Measurements from ENCODE around the gene AFF1. TPM values are rescaled to one million over a fixed set of nuclear protein-coding genes. Genes with fewer than 3 reads are reported as not detected.

The AFF1 gene
- total and polyA plus RNA-seq, 2 experiments from 2014 or later: 9.4 to 13.8 TPM

DNA sequence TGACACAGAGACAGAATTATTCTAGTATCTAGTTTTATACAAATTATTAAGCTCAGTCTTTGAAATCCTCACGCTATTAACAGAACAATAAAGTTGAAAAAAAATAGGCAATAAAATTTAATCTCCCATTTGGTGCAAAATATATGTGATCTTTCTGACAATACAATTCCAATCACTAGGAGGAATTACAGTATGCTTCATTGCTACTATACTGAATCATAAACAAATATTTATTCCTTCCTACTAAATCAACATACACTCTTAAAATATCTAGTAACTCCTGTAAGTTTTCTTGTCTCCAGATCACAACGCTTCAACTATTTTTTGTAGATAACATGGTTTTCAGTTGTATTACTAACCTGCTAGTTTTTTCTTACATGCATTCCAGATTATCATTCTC lies 239.9 kb downstream of the AFF1 start:
- no peak for TF ChIP-seq EZH2 (IDR thresholded peaks at IDR 0.05; ENCODE audit: insufficient read depth, poor library complexity, severe bottlenecking)
- TF ChIP-seq EZH2phosphoT487 (IDR thresholded peaks at IDR 0.05; ENCODE audit: insufficient read depth, low read depth): no peak
- no peak overlapping the region for H2AFZ ChIP-seq
- no peaks in the 10 kb centered on the region for H3K4me1 ChIP-seq (ENCODE audit: insufficient read depth)
- H3K4me2 ChIP-seq (ENCODE audit: unreplicated experiment): no peak overlapping the region
- no peaks in the 10 kb centered on the region for H3K9me3 ChIP-seq (ENCODE audit: low read depth)
- no peak overlapping the region for H3K27ac ChIP-seq
- DNase-seq: no peak
- 98% methylated on average over 2 of the region's 2 CpGs for WGBS, 2 experiments (ENCODE audit: low coverage in 1 of 2, low lambda C conversion rate in 2 of 2, missing lambda C conversion rate in 2 of 2)
- H3K9me2 ChIP-seq (ENCODE audit: insufficient read depth): no peaks in the 10 kb centered on the region
- H3K27me3 ChIP-seq (replicated peaks; ENCODE audit: insufficient read depth): no peaks in the 10 kb centered on the region
- H4K20me1 ChIP-seq (ENCODE audit: insufficient read depth): no peaks in the 10 kb centered on the region
- H3K9ac ChIP-seq: no peak overlapping the region
- H3F3A ChIP-seq (ENCODE audit: insufficient read depth): no peaks in the 10 kb centered on the region
- in situ Hi-C loops (cut with MboI): no loop called here
- no peaks in the 10 kb centered on the region for H3K36me3 ChIP-seq (ENCODE audit: low read depth)
- no peak overlapping the region for H3K4me3 ChIP-seq
- no peaks in the 10 kb centered on the region for H3K79me2 ChIP-seq (ENCODE audit: insufficient read depth)

DNA sequence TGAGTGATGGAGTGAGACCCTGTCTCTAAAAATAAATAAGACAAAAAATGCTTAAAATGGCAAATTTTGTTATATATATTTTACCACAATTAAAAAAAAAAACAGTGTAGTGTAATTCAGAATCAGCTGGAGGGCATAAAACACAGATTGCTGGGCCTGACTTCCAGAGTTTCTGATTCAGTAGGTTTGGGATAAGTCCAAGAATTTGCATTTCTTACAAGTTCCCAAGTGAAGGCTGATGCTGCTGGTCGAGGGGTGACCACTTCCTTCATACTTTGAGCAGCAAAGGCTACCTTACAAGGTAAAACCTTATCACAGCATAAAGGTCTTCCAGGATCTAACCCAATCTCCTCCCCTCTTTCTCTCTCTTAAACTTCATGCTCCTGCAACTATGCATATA lies 244.9 kb downstream of the AFF1 start:
- no peaks in the 10 kb centered on the region for H3K36me3 ChIP-seq (ENCODE audit: low read depth)
- H3K9me3 ChIP-seq (ENCODE audit: low read depth): no peaks in the 10 kb centered on the region
- no peaks in the 10 kb centered on the region for H3K9me2 ChIP-seq (ENCODE audit: insufficient read depth)
- H3K4me1 ChIP-seq (ENCODE audit: insufficient read depth): peaks cover 11% of the 10 kb centered on the region; the same call in 1 of the 2 replicates
- H3F3A ChIP-seq (ENCODE audit: insufficient read depth): no peaks in the 10 kb centered on the region
- H3K79me2 ChIP-seq (ENCODE audit: insufficient read depth): no peaks in the 10 kb centered on the region
- H4K20me1 ChIP-seq (ENCODE audit: insufficient read depth): no peaks in the 10 kb centered on the region
- 14 to 41% methylated on average over 1 of the region's 1 CpG for WGBS, 2 experiments (ENCODE audit: low coverage in 1 of 2, low lambda C conversion rate in 2 of 2, missing lambda C conversion rate in 2 of 2)
- TF ChIP-seq EZH2 (IDR thresholded peaks at IDR 0.05; ENCODE audit: insufficient read depth, poor library complexity, severe bottlenecking) (no peak), EZH2phosphoT487 (IDR thresholded peaks at IDR 0.05; ENCODE audit: insufficient read depth, low read depth) (no peak)
- in situ Hi-C loops (cut with MboI): no loop called here
- H3K27ac ChIP-seq: no peak overlapping the region
- H3K4me2 ChIP-seq (ENCODE audit: unreplicated experiment): no peak overlapping the region
- H3K9ac ChIP-seq: no peak overlapping the region
- H3K4me3 ChIP-seq: no peak overlapping the region
- H3K27me3 ChIP-seq (replicated peaks; ENCODE audit: insufficient read depth): no peaks in the 10 kb centered on the region
- peak; percentile 64 for DNase-seq
- H2AFZ ChIP-seq: no peak overlapping the region

DNA sequence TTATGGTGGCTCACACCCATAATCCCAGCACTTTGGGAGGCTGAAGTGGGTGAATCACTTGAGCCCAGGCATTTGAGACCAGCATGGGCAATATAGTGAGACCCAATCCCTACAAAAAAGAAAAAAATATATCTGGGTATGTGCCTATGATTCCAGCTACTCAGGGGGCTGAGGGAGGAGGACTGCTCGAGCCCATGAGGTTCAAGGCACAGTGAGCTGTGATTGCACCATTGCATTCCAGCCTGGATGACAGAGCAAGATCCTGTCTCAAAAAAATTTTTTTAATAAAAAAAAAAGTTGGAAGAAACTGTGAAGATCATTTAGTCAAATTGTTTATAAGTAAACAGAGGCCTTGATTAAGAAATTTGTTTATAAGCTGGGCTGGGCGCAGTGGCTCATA lies 246.0 kb downstream of the AFF1 start:
- Histone ChIP-seq H3K27me3 (replicated peaks; ENCODE audit: insufficient read depth) (no peaks in the 10 kb centered on the region), H3K79me2 (ENCODE audit: insufficient read depth) (no peaks in the 10 kb centered on the region), H3K4me2 (ENCODE audit: unreplicated experiment) (no peak overlapping the region), H2AFZ (no peak overlapping the region), H3K36me3 (ENCODE audit: low read depth) (no peaks in the 10 kb centered on the region), H3K9me3 (ENCODE audit: low read depth) (no peaks in the 10 kb centered on the region), H4K20me1 (ENCODE audit: insufficient read depth) (no peaks in the 10 kb centered on the region), H3K9me2 (ENCODE audit: insufficient read depth) (no peaks in the 10 kb centered on the region), H3K4me1 (ENCODE audit: insufficient read depth) (peaks cover 11% of the 10 kb centered on the region; the same call in 1 of the 2 replicates), H3F3A (ENCODE audit: insufficient read depth) (no peaks in the 10 kb centered on the region), H3K4me3 (no peak overlapping the region), H3K9ac (no peak overlapping the region), H3K27ac (no peak overlapping the region)
- TF ChIP-seq EZH2 (IDR thresholded peaks at IDR 0.05; ENCODE audit: insufficient read depth, poor library complexity, severe bottlenecking) (no peak), EZH2phosphoT487 (IDR thresholded peaks at IDR 0.05; ENCODE audit: insufficient read depth, low read depth) (no peak)
- in situ Hi-C loops (cut with MboI): no loop called here
- peak; percentile 42 for DNase-seq
- 64 to 80% methylated on average over 2 of the region's 2 CpGs for WGBS, 2 experiments (ENCODE audit: low coverage in 1 of 2, low lambda C conversion rate in 2 of 2, missing lambda C conversion rate in 2 of 2)

- Histone ChIP-seq H3K79me2 (ENCODE audit: insufficient read depth) (no peaks in the 10 kb centered on the region), H3F3A (ENCODE audit: insufficient read depth) (no peaks in the 10 kb centered on the region), H3K4me2 (ENCODE audit: unreplicated experiment) (no peak overlapping the region), H3K4me3 (no peak overlapping the region), H3K4me1 (ENCODE audit: insufficient read depth) (peaks cover 10% of the 10 kb centered on the region; the same call in 1 of the 2 replicates), H3K27me3 (replicated peaks; ENCODE audit: insufficient read depth) (no peaks in the 10 kb centered on the region), H3K9me3 (ENCODE audit: low read depth) (no peaks in the 10 kb centered on the region), H4K20me1 (ENCODE audit: insufficient read depth) (no peaks in the 10 kb centered on the region; the same call in 1 of the 2 replicates), H2AFZ (no peak overlapping the region), H3K27ac (no peak overlapping the region), H3K36me3 (ENCODE audit: low read depth) (no peaks in the 10 kb centered on the region), H3K9ac (no peak overlapping the region), H3K9me2 (ENCODE audit: insufficient read depth) (no peaks in the 10 kb centered on the region)
- no peak for TF ChIP-seq EZH2 (IDR thresholded peaks at IDR 0.05; ENCODE audit: insufficient read depth, poor library complexity, severe bottlenecking)
- DNase-seq: no peak
- in situ Hi-C loops (cut with MboI): no loop called here
- 94 to 98% methylated on average over 5 of the region's 5 CpGs for WGBS, 2 experiments (ENCODE audit: low coverage in 1 of 2, low lambda C conversion rate in 2 of 2, missing lambda C conversion rate in 2 of 2)
Observed at GRCh38 chr4:87185146-87185870, 250.5 kb downstream of the AFF1 start.

Measured in GM23248 (cell line).